ENCODE measurements around the gene ZNF185. TPM values are rescaled to one million over a fixed set of nuclear protein-coding genes. Genes with fewer than 3 reads are reported as not detected.

ZNF185 gene
- total and polyA plus RNA-seq, 2 experiments from 2014 or later = 3.7 to 4.5 TPM

- H3K36me3 ChIP-seq (ENCODE audit: low read depth) = no peaks in the 10 kb centered on the region
These were observed 18.7 kb upstream of the ZNF185 start for GRCh38 chrX:152878976-152879755.

GRCh38 chrX:152881289-152881688 lies 16.6 kb upstream of the ZNF185 start:
- Histone ChIP-seq H3K4me2 (ENCODE audit: unreplicated experiment) (no peak overlapping the region), H3K9me3 (ENCODE audit: low read depth) (no peaks in the 10 kb centered on the region), H4K20me1 (ENCODE audit: insufficient read depth) (no peaks in the 10 kb centered on the region), H3K9me2 (ENCODE audit: insufficient read depth) (no peaks in the 10 kb centered on the region), H3K4me1 (ENCODE audit: insufficient read depth) (no peaks in the 10 kb centered on the region), H3K79me2 (ENCODE audit: insufficient read depth) (no peaks in the 10 kb centered on the region), H2AFZ (no peak overlapping the region), H3F3A (ENCODE audit: insufficient read depth) (no peaks in the 10 kb centered on the region), H3K27ac (no peak overlapping the region), H3K27me3 (replicated peaks; ENCODE audit: insufficient read depth) (no peaks in the 10 kb centered on the region), H3K36me3 (ENCODE audit: low read depth) (no peaks in the 10 kb centered on the region), H3K9ac (no peak overlapping the region), H3K4me3 (no peak overlapping the region)
- DNase-seq = no peak
- WGBS, 2 experiments (ENCODE audit: low coverage in 1 of 2, low lambda C conversion rate in 2 of 2, missing lambda C conversion rate in 2 of 2) = 51 to 63% methylated on average over 2 of the region's 2 CpGs
- in situ Hi-C loops (cut with MboI) = no loop called here
- no peak for TF ChIP-seq EZH2phosphoT487 (IDR thresholded peaks at IDR 0.05; ENCODE audit: insufficient read depth, low read depth)
- TF ChIP-seq EZH2 (IDR thresholded peaks at IDR 0.05; ENCODE audit: insufficient read depth, poor library complexity, severe bottlenecking) = no peak

More at GRCh38 chrX:152878976-152879755, 18.7 kb upstream of the ZNF185 start:
- in situ Hi-C loops (cut with MboI) = no loop called here
- no peak for DNase-seq
- Histone ChIP-seq H3K27ac (no peak overlapping the region), H4K20me1 (ENCODE audit: insufficient read depth) (no peaks in the 10 kb centered on the region), H3K9me3 (ENCODE audit: low read depth) (no peaks in the 10 kb centered on the region), H3K27me3 (replicated peaks; ENCODE audit: insufficient read depth) (no peaks in the 10 kb centered on the region), H3K4me2 (ENCODE audit: unreplicated experiment) (no peak overlapping the region), H3K9ac (no peak overlapping the region), H3K9me2 (ENCODE audit: insufficient read depth) (no peaks in the 10 kb centered on the region), H3K4me1 (ENCODE audit: insufficient read depth) (no peaks in the 10 kb centered on the region), H3K79me2 (ENCODE audit: insufficient read depth) (no peaks in the 10 kb centered on the region), H3K4me3 (no peak overlapping the region), H3F3A (ENCODE audit: insufficient read depth) (no peaks in the 10 kb centered on the region), H2AFZ (no peak overlapping the region)
- TF ChIP-seq EZH2 (IDR thresholded peaks at IDR 0.05; ENCODE audit: insufficient read depth, poor library complexity, severe bottlenecking) = no peak
- TF ChIP-seq EZH2phosphoT487 (IDR thresholded peaks at IDR 0.05; ENCODE audit: insufficient read depth, low read depth) = no peak
- WGBS, 2 experiments (ENCODE audit: low coverage in 1 of 2, low lambda C conversion rate in 2 of 2, missing lambda C conversion rate in 2 of 2) = 55 to 63% methylated on average over 14 to 15 of the region's 16 CpGs

- Histone ChIP-seq H3K79me2 (ENCODE audit: insufficient read depth) (no peaks in the 10 kb centered on the region), H3K36me3 (ENCODE audit: low read depth) (no peaks in the 10 kb centered on the region), H3K4me1 (ENCODE audit: insufficient read depth) (no peaks in the 10 kb centered on the region), H3K9me2 (ENCODE audit: insufficient read depth) (no peaks in the 10 kb centered on the region), H3K27ac (no peak overlapping the region), H3K9me3 (ENCODE audit: low read depth) (no peaks in the 10 kb centered on the region), H3K9ac (no peak overlapping the region), H3K4me2 (ENCODE audit: unreplicated experiment) (no peak overlapping the region), H2AFZ (no peak overlapping the region), H3K4me3 (no peak overlapping the region), H3F3A (ENCODE audit: insufficient read depth) (no peaks in the 10 kb centered on the region), H3K27me3 (replicated peaks; ENCODE audit: insufficient read depth) (no peaks in the 10 kb centered on the region), H4K20me1 (ENCODE audit: insufficient read depth) (no peaks in the 10 kb centered on the region)
- in situ Hi-C loops (cut with MboI) = no loop called here
- TF ChIP-seq EZH2 (IDR thresholded peaks at IDR 0.05; ENCODE audit: insufficient read depth, poor library complexity, severe bottlenecking) = no peak
- no peak for TF ChIP-seq EZH2phosphoT487 (IDR thresholded peaks at IDR 0.05; ENCODE audit: insufficient read depth, low read depth)
- WGBS, 2 experiments (ENCODE audit: low coverage in 1 of 2, low lambda C conversion rate in 2 of 2, missing lambda C conversion rate in 2 of 2) = 40 to 47% methylated on average over 5 to 6 of the region's 6 CpGs
- no peak for DNase-seq
These were observed 13.7 kb upstream of the ZNF185 start for GRCh38 chrX:152884171-152884570.

- Histone ChIP-seq H3K4me2 (ENCODE audit: unreplicated experiment) (no peak overlapping the region), H3F3A (ENCODE audit: insufficient read depth) (no peaks in the 10 kb centered on the region), H2AFZ (no peak overlapping the region), H3K79me2 (ENCODE audit: insufficient read depth) (no peaks in the 10 kb centered on the region), H3K9ac (no peak overlapping the region), H3K9me3 (ENCODE audit: low read depth) (no peaks in the 10 kb centered on the region), H3K36me3 (ENCODE audit: low read depth) (no peaks in the 10 kb centered on the region), H3K9me2 (ENCODE audit: insufficient read depth) (no peaks in the 10 kb centered on the region), H3K27me3 (replicated peaks; ENCODE audit: insufficient read depth) (no peaks in the 10 kb centered on the region), H4K20me1 (ENCODE audit: insufficient read depth) (no peaks in the 10 kb centered on the region), H3K27ac (no peak overlapping the region), H3K4me1 (ENCODE audit: insufficient read depth) (no peaks in the 10 kb centered on the region), H3K4me3 (no peak overlapping the region)
- WGBS, 2 experiments (ENCODE audit: low coverage in 1 of 2, low lambda C conversion rate in 2 of 2, missing lambda C conversion rate in 2 of 2) = 18 to 31% methylated on average over 3 of the region's 3 CpGs
- in situ Hi-C loops (cut with MboI) = no loop called here
- DNase-seq = no peak
- TF ChIP-seq EZH2phosphoT487 (IDR thresholded peaks at IDR 0.05; ENCODE audit: insufficient read depth, low read depth) = no peak
- no peak for TF ChIP-seq EZH2 (IDR thresholded peaks at IDR 0.05; ENCODE audit: insufficient read depth, poor library complexity, severe bottlenecking)
These were observed 11.2 kb upstream of the ZNF185 start for GRCh38 chrX:152886716-152887115.
